K562 (cell line): Measurements from ENCODE around the gene TFPT. TPM values are rescaled to one million over a fixed set of nuclear protein-coding genes. Genes with fewer than 3 reads are reported as not detected.

ENCODE experiments used
- ARID1B ChIP-seq: fragments of 450-650 bp; IDR thresholded peaks from 2 replicates; pipeline ENCODE4 v1.6.1; 2016; ENCODE audit warnings: antibody characterized with exemption, mild to moderate bottlenecking, inconsistent platforms
- ARNT ChIP-seq, 2 experiments: fragments of 450-650 bp; IDR thresholded peaks; 2 replicates each; pipeline ENCODE4 v1.6.1; 2016; ENCODE audit warnings: mild to moderate bottlenecking in 1 of 2
- BRD9 ChIP-seq: fragments of 450-650 bp; IDR thresholded peaks from 2 replicates; pipeline ENCODE4 v1.6.1; 2018; ENCODE audit warnings: low read depth; ENCODE audit not compliant: partially characterized antibody
- CTBP1 ChIP-seq: fragments of 450-650 bp; IDR thresholded peaks from 2 replicates; pipeline ENCODE4 v1.6.1; 2016; ENCODE audit warnings: borderline replicate concordance
- DIDO1 ChIP-seq: fragments of 450-650 bp; IDR thresholded peaks from 2 replicates; pipeline ENCODE4 v1.6.1; 2016; ENCODE audit warnings: low read depth, missing biosample characterization, missing genetic modification characterization
- E2F6 ChIP-seq, 2 experiments: IDR thresholded peaks; 2 replicates each; pipeline ENCODE4 v1.6.1; 2011; ENCODE audit warnings: borderline replicate concordance in 1 of 2, control low read depth in 1 of 2, low read depth in 1 of 2, low read length in 1 of 2, mild to moderate bottlenecking in 1 of 2, mixed read lengths in 1 of 2, moderate library complexity in 1 of 2; ENCODE audit not compliant: insufficient read depth in 1 of 2, insufficient read length in 1 of 2, poor library complexity in 1 of 2, severe bottlenecking in 1 of 2; ENCODE audit errors: extremely low read depth in 1 of 2
- ESRRA ChIP-seq: fragments of 450-650 bp; IDR thresholded peaks from 2 replicates; pipeline ENCODE4 v1.6.1; 2014; ENCODE audit warnings: low read depth, mild to moderate bottlenecking, moderate library complexity, borderline replicate concordance
- FOXK1 ChIP-seq: sonication (generic); formaldehyde crosslinking; IDR thresholded peaks from 2 replicates; pipeline ENCODE4 v1.8.0; 2022; ENCODE audit warnings: missing genetic modification reagents, mild to moderate bottlenecking, borderline replicate concordance
- HBP1 ChIP-seq: fragments of 450-650 bp; formaldehyde crosslinking; IDR thresholded peaks from 2 replicates; pipeline ENCODE4 v1.4.0; 2022; ENCODE audit warnings: missing genetic modification characterization
- HDAC1 ChIP-seq, 2 experiments: fragments of 450-650 bp; IDR thresholded peaks; 2 replicates each; pipeline ENCODE4 v1.6.1; 2016 to 2017; ENCODE audit warnings: inconsistent platforms in 1 of 2, mild to moderate bottlenecking in 1 of 2, moderate library complexity in 1 of 2
- HDAC2 ChIP-seq: fragments of 450-650 bp; IDR thresholded peaks from 2 replicates; pipeline ENCODE4 v1.6.1; 2016; ENCODE audit warnings: mild to moderate bottlenecking
- HMG20B ChIP-seq: fragments of 250-450 bp; sonication (Bioruptor Pico); IDR thresholded peaks from 2 replicates; pipeline ENCODE4 v1.5.0; 2021; ENCODE audit warnings: mild to moderate bottlenecking
- JUN ChIP-seq, 2 experiments: sonication (generic) in 1 of 2; formaldehyde crosslinking in 1 of 2; IDR thresholded peaks; 2 replicates each; pipeline versions ENCODE4 v1.6.1 to v1.8.0; 2012 to 2022; ENCODE audit warnings: borderline replicate concordance in 2 of 2, mild to moderate bottlenecking in 2 of 2, improper control_type of control experiment in 1 of 2, low read depth in 1 of 2, low read length in 1 of 2, missing genetic modification reagents in 1 of 2
- KAT2B ChIP-seq: IDR thresholded peaks from one replicate; pipeline ENCODE4 v1.6.1; 2012; ENCODE audit warnings: low read depth, mild to moderate bottlenecking, control low read depth, inconsistent platforms, low read length, moderate library complexity
- MXI1 ChIP-seq: IDR thresholded peaks from 2 replicates; pipeline ENCODE4 v1.6.1; 2011; ENCODE audit warnings: low read depth, mild to moderate bottlenecking, improper control_type of control experiment, low read length
- MYNN ChIP-seq, 2 experiments: sonication (generic); formaldehyde crosslinking in 1 of 2; IDR thresholded peaks; 2 replicates each; pipeline versions ENCODE4 v1.5.0 to v1.6.1; 2016 to 2020; ENCODE audit warnings: antibody characterized with exemption in 1 of 2, missing genetic modification reagents in 1 of 2
- NR4A1 ChIP-seq, 2 experiments: fragments of 250-450 bp in 1 of 2; fragments of 450-650 bp in 1 of 2; sonication (Bioruptor Pico) in 1 of 2; IDR thresholded peaks; 2 replicates each; pipeline versions ENCODE4 v1.4.0 to v1.6.1; 2016 to 2020; ENCODE audit warnings: mild to moderate bottlenecking in 2 of 2, missing compliant biosample characterization in 1 of 2, missing genetic modification characterization in 1 of 2, moderate library complexity in 1 of 2
- NUFIP1 ChIP-seq: fragments of 450-650 bp; IDR thresholded peaks from 2 replicates; pipeline ENCODE4 v1.6.1; 2018; ENCODE audit not compliant: partially characterized antibody
- PHB2 ChIP-seq: fragments of 450-650 bp; IDR thresholded peaks from 2 replicates; pipeline ENCODE4 v1.6.1; 2017; ENCODE audit warnings: low read depth
- PHF20 ChIP-seq: fragments of 450-650 bp; IDR thresholded peaks from 2 replicates; pipeline ENCODE4 v1.6.1; 2018; ENCODE audit not compliant: partially characterized antibody
- RAD21 ChIP-seq, 2 experiments: fragments of 250-450 bp in 1 of 2; fragments of 450-650 bp in 1 of 2; sonication (Bioruptor Pico) in 1 of 2; formaldehyde crosslinking in 1 of 2; IDR thresholded peaks in 1 of 2; conservative IDR thresholded peaks in 1 of 2; 2 replicates each; pipeline versions ENCODE4 v1.4.0 to v1.8.0; 2020 to 2022; ENCODE audit warnings: mild to moderate bottlenecking in 2 of 2, moderate library complexity in 1 of 2
- RBM39 ChIP-seq: fragments of 200-400 bp; formaldehyde crosslinking; optimal IDR thresholded peaks from 2 replicates; pipeline ENCODE3; 2018; ENCODE audit warnings: low read depth, low read length
- RNF2 ChIP-seq: sonication (generic); IDR thresholded peaks from 2 replicates; pipeline ENCODE4 v1.6.1; 2016
- SAFB ChIP-seq: fragments of 200-400 bp; formaldehyde crosslinking; IDR thresholded peaks from 2 replicates; pipeline ENCODE4 v1.6.1; 2017; ENCODE audit warnings: low read depth, low read length, borderline replicate concordance
- SMARCA4 ChIP-seq: fragments of 450-650 bp; IDR thresholded peaks from 2 replicates; pipeline ENCODE4 v1.6.1; 2016
- ZNF133 ChIP-seq: fragments of 250-450 bp; sonication (Bioruptor Pico); IDR thresholded peaks from 2 replicates; pipeline ENCODE4 v1.4.0; 2020; ENCODE audit warnings: mild to moderate bottlenecking
- ZNF134 ChIP-seq: fragments of 250-450 bp; sonication (Bioruptor Pico); conservative IDR thresholded peaks from 2 replicates; pipeline ENCODE4 v1.4.0; 2020
- ZNF239 ChIP-seq: fragments of 250-450 bp; sonication (Bioruptor Pico); IDR thresholded peaks from 2 replicates; pipeline ENCODE4 v1.4.0; 2020; ENCODE audit warnings: mild to moderate bottlenecking
- ZNF785 ChIP-seq: fragments of 250-450 bp; sonication (Bioruptor Pico); IDR thresholded peaks from 2 replicates; pipeline ENCODE4 v1.4.0; 2020; ENCODE audit warnings: mild to moderate bottlenecking
- polyA plus RNA-seq, 8 experiments: library from polyadenylated mRNA; depleted of rRNA in 4 of 8; stranded (reverse) in 5 of 8; unstranded in 3 of 8; fragments of >200 nt; fragmentation: Nextera tagmentation in 2 of 8; fragmentation: Illumina TruSeq in 1 of 8; extraction: Ambion mirVana in 2 of 8; extraction: Trizol in 1 of 8; gene quantifications; 2 replicates each; pipeline versions ENCODE4 v1.2.1 to v1.2.3, GENCODE V29; 2011 to 2014; ENCODE audit warnings: inconsistent platforms in 1 of 8, missing spikeins in 1 of 8
- total RNA-seq, 7 experiments: library from RNA; depleted of rRNA in 6 of 7; stranded (reverse); fragments of >200 nt in 6 of 7; fragmentation: Illumina TruSeq in 2 of 7; extraction: Trizol in 2 of 7; gene quantifications; 2 replicates each; pipeline versions ENCODE4 v1.2.1 to v1.2.3, GENCODE V29; 2011 to 2021; ENCODE audit warnings: low replicate concordance in 1 of 7

Gene TFPT
- total and polyA plus RNA-seq, 9 of the 15 experiments (the other 6 are each of a cell fraction or from before 2014, with no cell fraction given), result 0.72 to 16.4 (median 9.2) TPM

- TF ChIP-seq JUN (IDR thresholded peaks at IDR 0.05; ENCODE audit: borderline replicate concordance, low read depth, low read length), result no peak
- no peak for TF ChIP-seq JUN (CRISPR knock-in tag; IDR thresholded peaks at IDR 0.05; ENCODE audit: borderline replicate concordance)
- peak; percentile 23; the same call in 1 of the 2 replicates for TF ChIP-seq ARID1B
- TF ChIP-seq ARNT (IDR thresholded peaks at IDR 0.05), result 0 out of 4 replicates have a peak, but pooled peaks of 1 of the 2 experiments have one; percentile 50
- peak in 1 of 2 experiments; percentile 38; a peak in 1 of 4 replicates for TF ChIP-seq RAD21 (CRISPR knock-in tag; conservative IDR thresholded peaks at IDR 0.05 in 1 of 2, IDR thresholded peaks at IDR 0.05 in 1 of 2)
- TF ChIP-seq ZNF239 (CRISPR knock-in tag), result no peak
- TF ChIP-seq FOXK1, result no peak
- TF ChIP-seq E2F6 (IDR thresholded peaks at IDR 0.05; ENCODE audit: borderline replicate concordance in 1 of 2, extremely low read depth in 1 of 2, insufficient read depth in 1 of 2, insufficient read length in 1 of 2, low read depth in 1 of 2, low read length in 1 of 2, poor library complexity in 1 of 2, severe bottlenecking in 1 of 2), result no peak
- TF ChIP-seq RNF2, result no peak
- 0 out of 2 replicates have a peak, but pooled peaks have one; percentile 41 for TF ChIP-seq CTBP1
- no peak for TF ChIP-seq ZNF134 (CRISPR knock-in tag)
- TF ChIP-seq DIDO1 (tag), result no peak
- no peak for TF ChIP-seq NR4A1 (CRISPR knock-in tag; IDR thresholded peaks at IDR 0.05)
- TF ChIP-seq NR4A1 (tag; IDR thresholded peaks at IDR 0.05), result no peak
- TF ChIP-seq HDAC1 (IDR thresholded peaks at IDR 0.05), result peak in 1 of 2 experiments; percentile 63; a peak in 2 of 4 replicates
- TF ChIP-seq MYNN (IDR thresholded peaks at IDR 0.05), result no peak
- no peak for TF ChIP-seq MYNN (CRISPR knock-in tag; IDR thresholded peaks at IDR 0.05)
- no peak for TF ChIP-seq MXI1
- no peak for TF ChIP-seq NUFIP1
- TF ChIP-seq HDAC2, result peak; percentile 47; the same call in 1 of the 2 replicates
- no peak for TF ChIP-seq RBM39
- TF ChIP-seq BRD9, result peak; percentile 41
- TF ChIP-seq ZNF133 (CRISPR knock-in tag), result no peak
- peak; percentile 15 for TF ChIP-seq PHF20
- TF ChIP-seq KAT2B, result no peak
- peak; percentile 70 for TF ChIP-seq ESRRA
- TF ChIP-seq SAFB, result no peak
- TF ChIP-seq ZNF785 (CRISPR knock-in tag), result no peak
- no peak for TF ChIP-seq PHB2
- TF ChIP-seq HBP1 (CRISPR knock-in tag), result peak; percentile 82; the same call in 1 of the 2 replicates
- TF ChIP-seq HMG20B (CRISPR knock-in tag), result no peak
- peak; percentile 58; the same call in 1 of the 2 replicates for TF ChIP-seq SMARCA4
Measured at GRCh38 chr19:54096617-54097106, 18.8 kb downstream of the TFPT start (continued).
